GM23338 (cell line): ENCODE data around the gene HAP1. TPM values are rescaled to one million over a fixed set of nuclear protein-coding genes. Genes with fewer than 3 reads are reported as not detected.

Experiments
- ATAC-seq: fragments of 200-7000 bp; cut with Tn5 transposase; 3 replicates; pipeline ENCODE4 v1.9.1; 2020
- DNase-seq: peaks from one replicate; pipeline ENCODE4 v3.0.0-alpha.2; 2015; ENCODE audit warnings: low spot score
- H2AFZ ChIP-seq: fragments of 200-600 bp; sonication (generic); 2 replicates; pipeline ENCODE4 v1.8.0; 2016; ENCODE audit warnings: antibody characterized with exemption, mild to moderate bottlenecking, moderate library complexity
- H3F3A ChIP-seq: fragments of 200-600 bp; sonication (generic); replicated peaks from 2 replicates; pipeline ENCODE4 v1.8.0; 2017; ENCODE audit warnings: antibody characterized with exemption, mixed run types, low read depth
- H3K27ac ChIP-seq: fragments of 200-600 bp; sonication (generic); 2 replicates; pipeline ENCODE4 v1.6.1; 2016; ENCODE audit warnings: low read depth
- H3K27me3 ChIP-seq: fragments of 200-600 bp; sonication (generic); 2 replicates; pipeline ENCODE4 v1.8.0; 2016; ENCODE audit warnings: mild to moderate bottlenecking, mixed run types, moderate library complexity; ENCODE audit not compliant: insufficient read depth
- H3K36me3 ChIP-seq: fragments of 200-600 bp; sonication (generic); 2 replicates; pipeline ENCODE4 v1.8.0; 2016; ENCODE audit warnings: mild to moderate bottlenecking; ENCODE audit not compliant: insufficient read depth
- H3K4me1 ChIP-seq: fragments of 200-600 bp; sonication (generic); 2 replicates; pipeline ENCODE4 v1.8.0; 2016; ENCODE audit warnings: mild to moderate bottlenecking, moderate library complexity; ENCODE audit not compliant: insufficient read depth
- H3K4me2 ChIP-seq: fragments of 200-600 bp; sonication (generic); 2 replicates; pipeline ENCODE4 v1.7.1; 2017; ENCODE audit warnings: mixed run types
- H3K4me3 ChIP-seq: fragments of 200-600 bp; sonication (generic); 2 replicates; pipeline ENCODE4 v1.6.1; 2016; ENCODE audit warnings: mixed run types
- H3K79me2 ChIP-seq: fragments of 200-600 bp; sonication (generic); replicated peaks from 2 replicates; pipeline ENCODE4 v1.8.0; 2017; ENCODE audit warnings: mild to moderate bottlenecking; ENCODE audit not compliant: insufficient read depth
- H3K9me2 ChIP-seq: fragments of 200-600 bp; sonication (generic); 2 replicates; pipeline ENCODE4 v1.8.0; 2017; ENCODE audit not compliant: insufficient read depth
- H4K20me1 ChIP-seq: fragments of 200-600 bp; sonication (generic); replicated peaks from 2 replicates; pipeline ENCODE4 v1.8.0; 2017; ENCODE audit warnings: mild to moderate bottlenecking; ENCODE audit not compliant: insufficient read depth
- H3K27ac Mint-ChIP-seq: 2 replicates; pipeline ENCODE4 v1.8.0; 2020; ENCODE audit warnings: inconsistent platforms, mild to moderate bottlenecking, moderate library complexity, mixed read lengths
- H3K27me3 Mint-ChIP-seq: 3 replicates; pipeline ENCODE4 v1.8.0; 2022; ENCODE audit warnings: low read depth, mild to moderate bottlenecking, moderate library complexity, mixed read lengths, inconsistent platforms; ENCODE audit not compliant: insufficient read depth, poor library complexity
- H3K36me3 Mint-ChIP-seq: 3 replicates; pipeline ENCODE4 v1.8.0; 2021; ENCODE audit warnings: low read depth, mild to moderate bottlenecking, inconsistent platforms, moderate library complexity, mixed read lengths
- H3K4me1 Mint-ChIP-seq: 3 replicates; pipeline ENCODE4 v1.8.0; 2020; ENCODE audit warnings: mild to moderate bottlenecking, inconsistent platforms, mixed read lengths
- H3K4me3 Mint-ChIP-seq: 3 replicates; pipeline ENCODE4 v1.8.0; 2021; ENCODE audit warnings: moderate library complexity, mild to moderate bottlenecking, inconsistent platforms, mixed read lengths
- H3K9me3 Mint-ChIP-seq: 3 replicates; pipeline ENCODE4 v1.8.0; 2020; ENCODE audit warnings: moderate library complexity, mild to moderate bottlenecking, inconsistent platforms, mixed read lengths
- CREB1 ChIP-seq: fragments of 250-450 bp; sonication (Bioruptor Pico); IDR thresholded peaks from 2 replicates; pipeline ENCODE4 v1.5.0; 2020; ENCODE audit warnings: low read depth, mild to moderate bottlenecking, moderate library complexity
- CTCF ChIP-seq, 2 experiments: fragments of 200-600 bp in 1 of 2; sonication (generic) in 1 of 2; conservative IDR thresholded peaks; 2 replicates each; pipeline versions ENCODE4 v1.5.1 to v1.6.1; 2016 to 2017; ENCODE audit warnings: antibody characterized with exemption in 2 of 2, low read depth in 2 of 2, mild to moderate bottlenecking in 2 of 2, moderate library complexity in 1 of 2
- REST ChIP-seq: IDR thresholded peaks from one replicate; pipeline ENCODE4 v1.6.1; 2018; ENCODE audit warnings: antibody characterized with exemption; ENCODE audit not compliant: unreplicated experiment
- ZNF114 ChIP-seq: fragments of 250-450 bp; sonication (Bioruptor Pico); IDR thresholded peaks from 2 replicates; pipeline ENCODE4 v1.5.0; 2020; ENCODE audit warnings: mild to moderate bottlenecking, moderate library complexity
- polyA plus RNA-seq: library from polyadenylated mRNA; unstranded; fragments of >200 nt; fragmentation: Nextera tagmentation; extraction: Ambion mirVana; gene quantifications from 2 replicates; pipeline ENCODE4 v1.2.1, GENCODE V29; 2016
- total RNA-seq: library from RNA; depleted of rRNA; stranded (reverse); fragments of >200 nt; shearing (Covaris generic); gene quantifications from 2 replicates; pipeline ENCODE4 v1.2.3, GENCODE V29; 2014
- TF ChIP-seq, protein P1 (sequence below): fragments of 250-450 bp; sonication (Bioruptor Pico); IDR thresholded peaks from 2 replicates; pipeline ENCODE4 v1.5.0; 2020; ENCODE audit warnings: mild to moderate bottlenecking, moderate library complexity
- TF ChIP-seq, protein P2 (sequence below): IDR thresholded peaks from 2 replicates; pipeline ENCODE4 v1.6.1; 2016; ENCODE audit warnings: antibody characterized with exemption

HAP1 gene
- total and polyA plus RNA-seq, 2 experiments from 2014 or later, result 1.6 to 2.2 TPM

GRCh38 chr17:41771389-41772206 lies 37.2 kb upstream of the HAP1 start (continued):
- no peak for TF ChIP-seq REST
- TF ChIP-seq CREB1 (CRISPR knock-in tag), result no peak
- TF ChIP-seq, protein P1, sequence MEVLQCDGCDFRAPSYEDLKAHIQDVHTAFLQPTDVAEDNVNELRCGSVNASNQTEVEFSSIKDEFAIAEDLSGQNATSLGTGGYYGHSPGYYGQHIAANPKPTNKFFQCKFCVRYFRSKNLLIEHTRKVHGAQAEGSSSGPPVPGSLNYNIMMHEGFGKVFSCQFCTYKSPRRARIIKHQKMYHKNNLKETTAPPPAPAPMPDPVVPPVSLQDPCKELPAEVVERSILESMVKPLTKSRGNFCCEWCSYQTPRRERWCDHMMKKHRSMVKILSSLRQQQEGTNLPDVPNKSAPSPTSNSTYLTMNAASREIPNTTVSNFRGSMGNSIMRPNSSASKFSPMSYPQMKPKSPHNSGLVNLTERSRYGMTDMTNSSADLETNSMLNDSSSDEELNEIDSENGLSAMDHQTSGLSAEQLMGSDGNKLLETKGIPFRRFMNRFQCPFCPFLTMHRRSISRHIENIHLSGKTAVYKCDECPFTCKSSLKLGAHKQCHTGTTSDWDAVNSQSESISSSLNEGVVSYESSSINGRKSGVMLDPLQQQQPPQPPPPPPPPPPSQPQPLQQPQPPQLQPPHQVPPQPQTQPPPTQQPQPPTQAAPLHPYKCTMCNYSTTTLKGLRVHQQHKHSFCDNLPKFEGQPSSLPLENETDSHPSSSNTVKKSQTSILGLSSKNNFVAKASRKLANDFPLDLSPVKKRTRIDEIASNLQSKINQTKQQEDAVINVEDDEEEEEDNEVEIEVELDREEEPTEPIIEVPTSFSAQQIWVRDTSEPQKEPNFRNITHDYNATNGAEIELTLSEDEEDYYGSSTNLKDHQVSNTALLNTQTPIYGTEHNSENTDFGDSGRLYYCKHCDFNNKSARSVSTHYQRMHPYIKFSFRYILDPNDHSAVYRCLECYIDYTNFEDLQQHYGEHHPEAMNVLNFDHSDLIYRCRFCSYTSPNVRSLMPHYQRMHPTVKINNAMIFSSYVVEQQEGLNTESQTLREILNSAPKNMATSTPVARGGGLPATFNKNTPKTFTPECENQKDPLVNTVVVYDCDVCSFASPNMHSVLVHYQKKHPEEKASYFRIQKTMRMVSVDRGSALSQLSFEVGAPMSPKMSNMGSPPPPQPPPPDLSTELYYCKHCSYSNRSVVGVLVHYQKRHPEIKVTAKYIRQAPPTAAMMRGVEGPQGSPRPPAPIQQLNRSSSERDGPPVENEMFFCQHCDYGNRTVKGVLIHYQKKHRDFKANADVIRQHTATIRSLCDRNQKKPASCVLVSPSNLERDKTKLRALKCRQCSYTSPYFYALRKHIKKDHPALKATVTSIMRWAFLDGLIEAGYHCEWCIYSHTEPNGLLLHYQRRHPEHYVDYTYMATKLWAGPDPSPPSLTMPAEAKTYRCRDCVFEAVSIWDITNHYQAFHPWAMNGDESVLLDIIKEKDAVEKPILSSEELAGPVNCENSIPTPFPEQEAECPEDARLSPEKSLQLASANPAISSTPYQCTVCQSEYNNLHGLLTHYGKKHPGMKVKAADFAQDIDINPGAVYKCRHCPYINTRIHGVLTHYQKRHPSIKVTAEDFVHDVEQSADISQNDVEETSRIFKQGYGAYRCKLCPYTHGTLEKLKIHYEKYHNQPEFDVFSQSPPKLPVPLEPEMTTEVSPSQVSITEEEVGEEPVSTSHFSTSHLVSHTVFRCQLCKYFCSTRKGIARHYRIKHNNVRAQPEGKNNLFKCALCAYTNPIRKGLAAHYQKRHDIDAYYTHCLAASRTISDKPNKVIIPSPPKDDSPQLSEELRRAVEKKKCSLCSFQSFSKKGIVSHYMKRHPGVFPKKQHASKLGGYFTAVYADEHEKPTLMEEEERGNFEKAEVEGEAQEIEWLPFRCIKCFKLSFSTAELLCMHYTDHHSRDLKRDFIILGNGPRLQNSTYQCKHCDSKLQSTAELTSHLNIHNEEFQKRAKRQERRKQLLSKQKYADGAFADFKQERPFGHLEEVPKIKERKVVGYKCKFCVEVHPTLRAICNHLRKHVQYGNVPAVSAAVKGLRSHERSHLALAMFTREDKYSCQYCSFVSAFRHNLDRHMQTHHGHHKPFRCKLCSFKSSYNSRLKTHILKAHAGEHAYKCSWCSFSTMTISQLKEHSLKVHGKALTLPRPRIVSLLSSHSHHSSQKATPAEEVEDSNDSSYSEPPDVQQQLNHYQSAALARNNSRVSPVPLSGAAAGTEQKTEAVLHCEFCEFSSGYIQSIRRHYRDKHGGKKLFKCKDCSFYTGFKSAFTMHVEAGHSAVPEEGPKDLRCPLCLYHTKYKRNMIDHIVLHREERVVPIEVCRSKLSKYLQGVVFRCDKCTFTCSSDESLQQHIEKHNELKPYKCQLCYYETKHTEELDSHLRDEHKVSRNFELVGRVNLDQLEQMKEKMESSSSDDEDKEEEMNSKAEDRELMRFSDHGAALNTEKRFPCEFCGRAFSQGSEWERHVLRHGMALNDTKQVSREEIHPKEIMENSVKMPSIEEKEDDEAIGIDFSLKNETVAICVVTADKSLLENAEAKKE (CRISPR knock-in tag), result no peak

DNA sequence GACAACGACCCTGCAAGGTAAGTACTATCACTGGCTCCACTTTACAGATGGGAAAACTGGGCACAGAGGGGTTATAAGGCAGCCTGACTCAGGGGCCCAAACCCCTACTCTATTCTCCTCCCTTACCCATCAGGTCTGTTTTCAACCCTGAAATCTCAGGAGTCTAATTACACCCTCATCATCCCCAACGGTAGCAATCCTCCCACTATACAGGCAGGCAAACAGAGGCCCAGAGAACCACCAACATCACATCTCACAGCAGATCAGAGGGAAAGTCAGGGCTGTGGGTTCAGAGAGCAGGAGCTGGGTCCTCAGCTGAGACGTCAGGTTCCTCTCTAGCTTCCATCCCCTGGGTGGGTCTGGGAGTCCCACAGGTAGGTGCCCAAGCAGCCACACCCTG lies 35.5 kb upstream of the HAP1 start:
- Mint-ChIP-seq H3K36me3 (peaks cover 65% of the 10 kb centered on the region), H3K9me3 (no peaks in the 10 kb centered on the region), H3K4me3 (no peak overlapping the region; the same call in 2 of the 3 replicates), H3K4me1 (peaks cover 31% of the 10 kb centered on the region), H3K27me3 (peaks cover 7% of the 10 kb centered on the region), H3K27ac (no peak overlapping the region; the same call in 1 of the 2 replicates)
- peaks cover 15% of the 10 kb centered on the region for H3K36me3 ChIP-seq
- DNase-seq, result no peak
- H3K27me3 ChIP-seq, result no peaks in the 10 kb centered on the region
- no peak overlapping the region; the same call in 1 of the 2 replicates for H3K27ac ChIP-seq
- peaks cover 27% of the 10 kb centered on the region for H3K4me1 ChIP-seq
- H3K4me2 ChIP-seq, result no peak overlapping the region
- H3K4me3 ChIP-seq, result no peak overlapping the region
- no peaks in the 10 kb centered on the region for H3K9me2 ChIP-seq
- no peak overlapping the region for H2AFZ ChIP-seq
- H3F3A ChIP-seq, result 0 out of 2 replicates have a peak, but pooled peaks cover 9% of the 10 kb centered on the region
- peaks cover 14% of the 10 kb centered on the region for H3K79me2 ChIP-seq
- H4K20me1 ChIP-seq, result no peaks in the 10 kb centered on the region; the same call in 1 of the 2 replicates
- no peak for ATAC-seq
- TF ChIP-seq, protein P2, sequence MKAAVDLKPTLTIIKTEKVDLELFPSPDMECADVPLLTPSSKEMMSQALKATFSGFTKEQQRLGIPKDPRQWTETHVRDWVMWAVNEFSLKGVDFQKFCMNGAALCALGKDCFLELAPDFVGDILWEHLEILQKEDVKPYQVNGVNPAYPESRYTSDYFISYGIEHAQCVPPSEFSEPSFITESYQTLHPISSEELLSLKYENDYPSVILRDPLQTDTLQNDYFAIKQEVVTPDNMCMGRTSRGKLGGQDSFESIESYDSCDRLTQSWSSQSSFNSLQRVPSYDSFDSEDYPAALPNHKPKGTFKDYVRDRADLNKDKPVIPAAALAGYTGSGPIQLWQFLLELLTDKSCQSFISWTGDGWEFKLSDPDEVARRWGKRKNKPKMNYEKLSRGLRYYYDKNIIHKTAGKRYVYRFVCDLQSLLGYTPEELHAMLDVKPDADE, result no peak
- TF ChIP-seq ZNF114, result no peak
- no peak for TF ChIP-seq CTCF (conservative IDR thresholded peaks at IDR 0.05; ENCODE audit: low read depth in 2 of 2)
- no peak for TF ChIP-seq CREB1 (CRISPR knock-in tag)
